NCI-H1048 (cell line): ENCODE data around the gene DSTN.

Experiments
- DNase-seq: peaks from one replicate; lab custom pipeline; 2025; lab: John Stamatoyannopoulos, UW

The DSTN gene

DNA sequence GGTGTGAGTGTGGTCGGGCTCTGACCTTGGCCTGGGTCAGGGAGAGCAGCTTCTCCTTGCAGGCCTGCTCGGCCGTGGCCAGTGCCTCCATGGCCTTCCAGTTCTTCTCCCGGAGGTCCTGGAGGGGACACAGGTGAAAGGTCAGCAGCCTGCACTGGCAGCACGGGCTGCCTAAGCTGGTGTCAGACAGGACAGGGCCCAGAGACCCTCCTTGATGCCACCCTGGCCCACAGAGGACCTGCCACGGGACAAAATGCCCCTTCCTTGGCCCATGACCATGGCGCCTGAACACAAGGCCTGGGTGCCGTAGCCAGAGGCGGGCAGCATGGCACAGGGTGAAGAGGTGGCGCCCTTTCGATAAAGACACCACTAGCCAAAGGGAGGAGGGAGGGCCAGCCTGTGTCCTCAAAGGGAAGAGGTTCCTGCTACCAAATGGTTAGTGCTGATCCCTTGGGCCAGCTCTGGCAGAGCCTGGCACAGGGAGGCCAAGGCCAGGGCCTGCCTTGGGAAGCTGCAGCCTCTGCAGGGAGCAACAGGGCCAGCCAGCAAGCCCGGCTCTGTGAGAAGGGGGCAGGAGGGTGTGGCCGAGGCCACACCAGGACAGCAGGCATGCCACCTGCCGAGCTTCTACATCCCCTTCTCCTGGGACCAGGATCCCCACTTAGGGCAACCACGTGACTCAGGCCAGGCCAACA, 54.8 kb downstream of the DSTN start:
- DNase-seq, result no peak

DNA sequence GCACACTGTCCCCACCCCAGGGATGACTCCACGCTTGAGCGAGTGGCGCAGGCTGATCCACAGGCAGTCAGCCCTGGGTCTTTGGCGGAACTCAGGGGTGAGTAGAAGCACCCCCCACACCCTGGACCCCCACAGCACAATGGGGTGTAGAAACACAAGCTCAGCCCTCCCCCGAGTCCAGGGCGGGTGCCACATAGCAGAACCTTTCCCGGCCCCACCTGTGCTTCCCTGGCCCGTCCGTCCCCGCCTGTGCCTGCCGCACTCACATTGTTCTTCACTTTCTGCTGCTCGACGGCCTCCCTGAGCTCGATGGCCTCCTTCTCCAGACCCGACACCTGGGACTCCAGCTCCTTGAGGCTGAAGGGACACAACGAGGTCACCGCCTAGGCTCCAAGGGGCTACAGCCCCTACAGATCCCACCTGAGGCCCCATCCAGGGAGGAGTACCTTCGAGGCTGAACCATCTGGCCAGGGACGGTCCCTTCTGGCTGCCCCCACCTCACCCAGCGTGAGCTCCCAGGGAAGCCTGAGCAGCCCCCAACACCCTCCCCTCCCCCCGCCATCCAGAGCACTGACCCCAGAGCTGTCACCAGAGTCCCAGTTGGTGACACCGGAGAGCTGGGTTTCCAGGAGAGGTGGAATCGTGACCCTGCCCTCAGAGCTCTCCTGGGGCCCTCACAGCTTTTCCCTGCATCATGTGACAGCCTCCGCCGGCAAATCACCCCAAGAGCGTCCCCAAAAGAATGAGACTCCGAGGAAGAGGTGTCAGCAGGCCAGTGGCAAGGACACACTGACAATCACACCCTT, 55.6 kb downstream of the DSTN start:
- DNase-seq, result no peak

DNA sequence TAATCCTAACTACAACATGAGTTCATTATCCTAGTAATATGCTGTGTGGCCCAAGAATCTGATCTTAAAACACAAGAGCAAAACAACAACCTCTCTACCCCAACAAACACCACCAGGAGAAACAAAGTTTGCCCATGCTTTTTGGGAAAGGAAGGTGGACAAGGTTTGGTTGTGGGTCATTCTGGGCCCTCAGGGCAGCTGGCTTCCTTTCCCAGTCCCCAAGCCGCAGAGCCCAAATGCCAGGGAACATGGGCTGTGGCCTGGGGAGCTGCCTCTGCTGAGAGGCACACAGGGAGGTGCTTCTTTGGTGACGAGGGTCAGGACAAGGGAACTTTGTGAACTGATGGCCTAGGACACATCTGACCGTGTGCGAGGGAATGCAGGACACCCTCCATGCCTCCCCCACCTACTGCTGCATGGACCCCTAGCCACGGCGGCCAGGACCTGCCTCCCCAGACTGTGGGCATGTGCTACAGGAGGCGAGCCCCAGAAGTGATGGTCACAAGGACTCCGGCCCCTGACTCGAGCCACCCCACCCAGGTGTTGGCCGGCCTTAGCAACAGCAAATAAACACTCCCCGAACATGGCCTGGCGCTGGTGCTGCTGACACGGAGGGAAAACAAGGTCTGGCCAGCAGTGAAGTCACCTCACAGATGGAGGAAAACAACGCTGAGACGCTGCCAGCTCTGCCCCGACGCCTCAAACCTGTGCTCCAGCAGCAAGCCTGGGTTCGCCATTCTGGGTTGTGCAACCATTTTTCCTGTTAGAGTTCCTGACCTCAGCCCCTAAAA, 56.5 kb downstream of the DSTN start:
- no peak for DNase-seq

DNA sequence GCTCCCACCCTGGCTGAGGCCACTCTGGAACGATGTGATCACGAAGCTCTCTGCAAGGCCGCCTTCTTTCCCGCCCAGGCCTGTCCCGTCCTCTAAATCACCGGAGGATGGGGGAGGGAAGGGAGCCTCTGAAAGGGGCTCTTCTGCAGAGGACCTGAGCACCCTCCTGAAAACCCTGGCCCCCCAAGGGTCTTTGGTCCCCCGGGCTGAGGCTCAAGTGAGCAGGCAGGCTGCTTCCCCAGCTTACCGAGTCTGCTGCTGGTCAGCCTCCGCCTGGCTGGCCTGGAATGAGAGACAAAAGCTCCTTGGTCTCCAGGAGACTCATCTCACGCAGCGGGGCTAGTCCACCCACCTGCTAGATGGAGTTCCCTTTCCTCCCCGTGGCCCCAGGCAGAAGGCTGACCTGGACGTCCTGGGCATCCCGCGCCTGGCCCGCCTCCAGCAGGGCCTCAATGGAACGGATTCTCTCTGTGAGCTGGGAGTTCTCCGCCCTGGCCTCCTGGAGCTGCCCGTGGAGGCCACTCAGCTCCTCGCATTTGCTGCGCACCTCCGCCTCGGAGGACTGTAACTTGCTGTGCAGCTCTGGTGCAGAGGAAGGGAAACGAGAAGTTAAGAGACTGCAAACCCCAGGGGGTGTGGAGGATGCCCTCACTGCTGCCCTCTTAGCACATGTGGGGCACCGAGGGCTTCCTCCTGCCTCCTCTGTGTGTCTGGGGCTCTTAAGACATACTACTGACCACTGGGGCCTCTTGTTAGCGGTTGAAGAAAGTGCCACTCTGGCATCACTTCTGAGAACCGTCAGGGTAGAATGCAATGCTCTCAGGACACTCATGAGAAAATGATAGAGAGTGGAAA, 57.5 kb downstream of the DSTN start:
- no peak for DNase-seq

DNA sequence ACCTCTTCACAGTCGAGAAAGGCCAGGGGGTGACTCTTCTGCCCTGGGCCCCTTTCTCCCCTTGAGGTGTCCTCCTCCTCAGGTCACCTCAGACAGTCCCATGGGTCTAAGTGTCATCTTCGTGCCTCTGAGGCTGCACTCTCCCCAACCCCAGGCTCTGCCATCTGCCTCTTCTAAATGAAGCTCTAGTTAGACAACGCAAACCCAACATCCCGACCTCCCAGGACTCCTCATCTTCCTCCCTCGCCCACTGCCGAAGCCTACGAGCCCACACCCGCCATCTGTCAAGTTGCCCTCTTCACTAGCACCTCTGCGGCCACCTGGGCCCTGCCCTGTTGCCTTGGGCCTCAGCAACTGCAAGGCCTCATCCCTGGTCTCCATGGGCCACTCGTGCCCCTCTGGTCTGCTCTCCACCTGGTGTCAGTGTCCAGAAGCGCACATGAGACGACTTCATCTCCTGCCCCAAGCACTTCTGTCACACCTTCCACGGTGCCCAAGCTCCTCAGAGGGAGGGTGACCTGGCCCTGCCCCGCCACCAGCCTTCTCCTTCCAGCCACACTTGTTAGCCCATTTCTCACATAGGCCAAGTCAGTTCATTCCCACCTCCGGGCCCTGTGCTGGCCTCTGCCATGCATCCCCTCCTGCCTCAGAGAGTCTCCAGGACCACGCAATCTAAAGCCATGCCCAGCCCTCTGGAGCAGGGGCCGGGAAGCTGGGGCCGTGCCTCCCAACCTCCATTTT, 58.4 kb downstream of the DSTN start:
- DNase-seq, result no peak

DNA sequence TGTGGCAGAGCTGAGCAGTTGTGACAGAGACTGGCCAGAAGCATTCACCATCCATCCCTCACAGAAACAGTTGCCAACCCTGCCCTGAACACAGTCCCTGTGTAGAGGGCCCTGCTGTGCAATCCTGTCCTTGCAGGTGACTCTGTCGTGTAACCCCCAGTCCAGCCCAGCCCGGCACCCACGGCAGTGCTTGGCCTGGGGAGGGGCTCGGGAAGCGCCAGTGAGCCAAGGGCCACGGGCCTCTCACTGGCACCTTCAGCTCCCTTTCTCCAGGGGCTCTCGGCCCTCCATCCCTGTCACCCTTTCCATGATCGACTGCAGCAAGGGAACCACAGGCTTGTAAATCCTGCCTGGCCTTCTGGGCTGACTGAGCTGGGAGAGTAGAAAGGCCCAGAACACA, 59.1 kb downstream of the DSTN start:
- DNase-seq, result no peak

DNA sequence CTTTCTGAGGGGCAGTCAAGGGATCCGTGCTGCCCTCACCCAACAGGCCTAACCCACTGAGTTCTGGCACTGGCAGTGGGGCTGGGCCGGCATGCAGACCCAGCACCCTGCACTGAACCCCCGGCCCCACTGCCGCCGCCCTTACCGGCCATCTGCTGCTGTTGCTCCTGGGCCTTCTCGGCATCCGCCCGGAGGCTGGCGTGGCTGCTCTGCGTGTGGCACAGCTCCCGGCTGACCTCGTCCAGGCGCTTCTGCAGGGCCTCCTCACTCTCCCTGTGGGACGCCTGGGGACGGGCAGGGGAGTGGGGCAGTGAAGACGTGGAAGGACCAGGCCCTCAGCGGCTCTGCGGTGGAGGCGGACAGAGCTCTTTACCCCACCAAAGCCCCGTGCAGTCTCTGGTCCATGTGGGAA, 59.8 kb downstream of the DSTN start:
- no peak for DNase-seq

DNA sequence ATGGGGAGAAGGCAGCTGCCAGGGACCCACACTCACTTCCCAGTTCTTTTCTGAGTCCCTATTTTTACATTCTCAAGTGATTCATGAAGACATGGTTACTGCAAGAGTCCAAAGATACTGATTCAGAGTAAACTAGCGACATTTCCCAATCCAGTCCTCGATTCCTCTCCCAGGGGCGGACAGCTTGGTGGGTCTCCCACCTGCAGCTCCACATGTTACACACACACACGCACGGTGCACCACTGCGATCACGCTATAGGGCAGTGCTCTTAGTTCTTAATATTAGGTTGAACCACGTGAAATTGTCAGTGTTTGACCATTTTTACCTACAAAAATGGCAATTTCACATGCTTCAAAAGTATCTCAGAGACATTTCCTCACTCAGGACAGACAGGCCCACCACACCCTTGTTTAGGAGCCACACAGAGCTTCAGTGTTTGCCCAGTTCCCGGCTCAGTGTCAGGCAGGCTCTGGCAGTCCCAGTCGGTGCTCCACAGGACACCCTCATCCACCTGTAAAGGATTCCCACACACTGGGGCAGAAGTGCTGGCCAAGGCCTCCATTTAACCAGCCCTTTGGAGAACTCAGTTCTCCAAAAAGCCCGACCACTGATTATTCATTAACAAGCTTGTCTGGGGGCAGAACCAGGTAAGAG, 60.4 kb downstream of the DSTN start:
- DNase-seq, result no peak

DNA sequence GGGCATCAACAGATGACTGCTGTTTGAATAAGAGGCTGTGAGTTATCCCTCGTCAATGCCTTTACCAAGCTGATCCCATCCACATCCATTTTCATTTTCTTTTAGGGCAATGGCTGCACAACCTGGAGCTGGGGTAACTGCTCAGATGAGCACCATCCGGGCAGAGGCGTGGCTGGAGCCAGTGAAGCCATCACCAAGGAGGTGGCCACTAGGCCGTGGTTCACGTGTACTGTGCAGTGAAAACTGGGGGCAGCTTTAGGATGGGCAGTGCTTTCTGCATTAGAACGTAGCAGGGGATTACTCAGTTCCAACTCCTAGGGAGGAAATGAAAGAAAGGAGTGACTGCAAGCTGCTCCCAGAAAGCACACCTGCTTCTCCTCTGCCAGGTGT, 60.9 kb downstream of the DSTN start:
- no peak for DNase-seq

DNA sequence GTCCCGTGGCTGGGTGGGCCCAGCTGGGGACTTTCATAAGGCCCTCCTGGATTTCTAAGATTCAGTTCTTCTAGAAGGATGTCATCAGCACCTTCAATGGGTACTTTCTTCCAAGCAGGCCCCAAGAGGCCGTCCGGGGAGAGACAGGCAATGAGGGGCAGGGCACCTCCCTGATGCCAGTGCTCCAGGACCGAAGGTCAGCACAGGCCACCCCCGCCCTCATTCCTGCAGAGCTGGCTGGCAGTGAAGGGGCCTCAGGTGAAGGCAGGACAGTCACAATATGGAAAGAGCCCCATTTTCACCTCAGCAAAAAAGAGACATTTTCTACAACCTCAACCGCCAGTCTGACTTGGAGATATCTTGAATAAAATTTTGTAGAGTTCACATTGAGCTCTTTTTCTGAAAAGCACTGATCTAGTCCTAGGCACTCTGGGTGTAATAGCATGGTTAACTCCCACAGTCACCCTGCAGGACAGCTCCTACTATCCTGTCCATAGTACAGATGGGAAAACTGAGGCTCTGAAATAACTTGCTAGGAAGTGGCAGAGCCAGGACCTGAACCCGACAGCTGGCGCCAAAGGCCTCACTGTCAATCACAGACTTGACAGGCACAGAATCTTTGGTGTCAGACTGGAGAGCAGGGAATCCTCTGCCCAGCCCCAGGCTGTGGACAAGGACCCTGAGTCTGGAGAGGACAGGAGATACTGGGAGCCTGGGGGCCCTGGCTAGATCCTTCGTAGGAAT, 61.9 kb downstream of the DSTN start:
- no peak for DNase-seq

DNA sequence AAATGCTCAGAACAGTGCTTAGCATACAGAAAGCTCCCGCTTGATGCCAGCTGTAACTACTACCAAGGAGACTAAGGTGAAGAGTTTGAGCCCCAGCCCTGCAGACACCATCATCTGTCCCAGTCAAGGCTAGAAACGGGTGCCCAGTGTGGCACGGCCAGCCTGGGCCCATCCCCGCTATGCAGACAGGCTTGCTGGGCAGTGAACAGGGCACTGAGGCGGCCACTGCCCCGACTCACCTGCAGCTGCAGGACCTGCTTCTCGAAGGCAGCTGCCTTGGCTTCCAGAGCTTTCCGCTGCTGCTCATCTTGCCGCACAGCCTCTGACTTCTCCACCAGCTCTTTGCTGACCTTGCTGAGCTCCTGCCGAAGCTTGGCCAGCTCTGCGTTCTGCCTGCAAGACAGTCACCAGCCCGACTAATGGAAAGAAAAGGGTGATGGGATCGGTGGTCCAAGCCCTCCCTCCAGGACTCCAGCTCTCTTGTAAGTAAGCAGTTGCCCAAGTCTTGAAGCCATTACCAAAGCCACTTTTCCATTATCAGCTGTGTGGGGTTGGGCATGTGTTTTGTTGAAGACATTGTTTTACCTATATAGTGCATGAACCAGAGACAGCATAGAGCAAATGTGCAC, 63.5 kb downstream of the DSTN start:
- DNase-seq, result no peak

DNA sequence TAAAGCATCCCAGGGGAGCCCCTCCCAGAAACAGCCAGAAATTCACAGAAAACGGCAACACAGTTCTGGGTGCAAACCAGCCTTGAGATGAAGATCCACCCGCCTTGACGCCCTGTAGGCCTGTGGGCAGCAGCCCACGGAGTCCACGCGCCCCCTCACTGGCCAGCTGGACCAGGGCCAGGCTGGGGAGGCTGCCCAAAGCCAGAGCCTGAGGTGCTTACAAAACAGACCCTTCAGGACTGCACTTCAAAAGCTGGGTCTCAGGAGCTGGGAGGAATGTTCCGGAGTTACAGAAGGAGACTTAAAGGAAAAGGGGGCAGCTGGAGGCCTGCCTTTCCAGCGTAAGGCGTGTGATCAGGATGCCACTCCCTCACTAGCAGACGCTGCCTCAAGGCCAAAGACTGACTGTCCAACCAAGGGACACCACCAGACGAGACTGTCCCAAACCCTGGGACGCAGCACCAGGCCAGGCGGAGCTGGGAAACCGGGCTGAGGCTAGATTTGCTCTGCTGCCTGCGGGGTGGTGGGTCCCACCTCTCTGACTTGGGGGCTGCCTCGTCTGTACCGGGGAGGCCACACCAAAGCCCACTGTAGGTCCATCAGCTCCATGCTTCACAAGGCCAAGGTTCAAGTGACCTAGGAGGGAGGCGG, 64.1 kb downstream of the DSTN start:
- no peak for DNase-seq

DNA sequence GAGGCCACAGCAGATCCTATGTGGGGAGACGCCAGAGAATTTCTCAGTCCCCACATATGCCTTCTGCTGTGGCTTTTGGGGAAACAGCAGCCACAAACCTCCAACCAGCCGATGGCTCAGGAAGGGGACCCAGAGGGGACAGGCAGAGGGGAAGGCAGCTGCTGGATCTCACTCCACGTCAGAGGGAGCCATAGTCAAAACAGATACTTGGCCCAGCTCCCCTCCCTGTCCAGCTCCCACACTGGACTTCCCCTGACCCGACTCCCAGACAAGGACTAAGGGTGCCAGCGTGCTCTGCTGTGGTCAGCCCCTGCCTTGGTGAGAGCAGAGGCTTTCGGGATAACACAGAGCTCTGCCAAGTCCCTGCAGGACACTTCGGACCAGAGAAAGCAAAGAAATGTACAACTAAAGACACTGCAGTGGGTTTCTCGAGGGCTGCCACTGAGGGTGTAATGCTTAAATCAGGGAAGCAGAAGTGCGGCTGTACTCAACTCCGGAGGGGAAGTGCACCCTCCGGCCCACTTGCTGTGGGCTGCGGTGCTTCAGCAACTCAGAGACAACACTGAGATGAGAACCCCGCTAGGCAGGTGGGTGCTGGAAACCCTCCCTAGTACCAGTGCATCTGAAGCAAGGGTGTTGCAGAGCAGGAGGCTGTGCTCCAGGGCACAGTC, 64.9 kb downstream of the DSTN start:
- DNase-seq, result no peak

DNA sequence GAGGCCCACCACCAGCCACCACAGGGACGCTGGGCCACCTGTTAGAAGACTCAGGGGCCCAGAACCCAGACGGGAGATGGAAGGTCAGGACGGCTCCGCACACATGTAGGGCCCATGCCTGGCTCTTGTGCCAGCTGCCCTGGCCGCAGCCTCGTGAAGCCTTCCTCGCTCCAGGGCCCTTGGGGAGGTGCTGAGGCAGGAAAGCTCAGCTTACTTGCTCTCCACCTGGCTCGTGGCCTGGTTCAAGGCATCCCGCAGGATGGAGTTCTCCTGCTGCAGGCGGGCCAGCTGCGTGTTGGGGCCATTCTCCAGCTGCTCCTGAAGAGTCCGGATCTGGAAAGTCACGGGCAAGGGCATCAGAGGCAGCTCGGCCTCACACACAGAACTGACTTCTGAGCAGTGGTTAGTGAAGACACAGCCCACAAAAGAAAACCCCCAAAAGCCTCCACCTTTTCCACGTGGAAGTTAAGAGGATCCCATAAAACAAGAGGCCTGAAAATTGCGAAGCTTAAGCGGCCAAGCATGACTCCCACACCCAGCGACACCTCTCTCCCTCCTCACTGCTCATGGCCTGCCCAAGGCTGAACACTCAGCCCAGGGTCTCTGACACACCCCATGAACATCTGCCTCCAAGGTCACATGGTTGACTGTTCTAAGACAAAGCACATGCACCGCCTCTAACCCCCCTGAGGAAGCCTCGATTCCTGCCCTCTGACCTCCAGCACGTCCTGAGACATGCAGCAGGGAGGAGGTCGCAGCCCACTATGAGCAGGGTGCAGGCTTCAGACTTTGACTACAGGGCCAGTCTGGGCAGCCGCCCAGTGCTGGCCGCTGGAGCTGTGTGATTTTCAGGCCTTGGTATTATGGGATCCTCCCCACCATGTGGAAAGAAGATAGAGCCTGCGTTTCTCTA, 65.7 kb downstream of the DSTN start:
- no peak for DNase-seq

DNA sequence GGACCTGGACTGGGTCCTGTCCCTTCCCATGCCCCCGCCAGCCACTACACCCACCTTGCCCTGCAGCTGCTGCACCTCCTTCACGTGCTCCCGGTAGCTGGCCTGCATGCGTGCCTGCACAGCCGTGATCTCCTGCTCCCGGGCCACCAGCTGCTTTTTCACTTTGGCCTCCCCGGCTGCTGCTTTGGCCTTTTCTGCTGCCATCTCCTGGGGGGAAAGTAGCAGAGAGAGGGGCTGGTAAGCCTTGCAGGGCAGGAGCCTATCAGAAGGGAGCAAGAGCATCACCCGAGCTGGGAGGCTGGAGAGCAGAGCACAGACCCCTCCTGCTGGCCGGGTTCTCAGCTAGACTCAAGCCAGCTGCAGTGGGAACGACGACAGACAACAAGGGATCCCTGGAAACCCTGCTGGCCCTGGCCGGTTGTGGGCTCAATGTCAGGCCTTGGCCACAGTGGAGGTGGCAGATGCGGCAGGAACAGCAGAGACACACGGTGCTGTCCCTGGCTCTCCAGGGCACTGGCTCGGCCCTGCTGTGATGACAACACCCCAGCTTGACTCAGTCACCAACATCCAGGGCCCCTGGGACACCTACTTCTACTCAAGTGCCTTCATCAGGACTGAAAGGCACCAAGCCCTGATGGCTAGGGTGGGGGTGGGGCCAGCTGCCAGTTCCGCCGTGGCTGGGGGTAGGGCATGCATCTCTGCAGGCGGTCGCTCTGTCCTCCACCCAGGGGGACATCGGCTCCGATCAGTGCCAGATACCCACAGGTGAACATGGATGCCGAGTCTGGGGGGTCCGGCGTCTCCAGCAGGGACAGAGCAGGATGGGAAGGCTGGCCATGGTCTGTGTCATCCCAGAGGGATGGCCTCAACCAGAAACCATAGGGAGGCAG, 66.9 kb downstream of the DSTN start:
- no peak for DNase-seq

DNA sequence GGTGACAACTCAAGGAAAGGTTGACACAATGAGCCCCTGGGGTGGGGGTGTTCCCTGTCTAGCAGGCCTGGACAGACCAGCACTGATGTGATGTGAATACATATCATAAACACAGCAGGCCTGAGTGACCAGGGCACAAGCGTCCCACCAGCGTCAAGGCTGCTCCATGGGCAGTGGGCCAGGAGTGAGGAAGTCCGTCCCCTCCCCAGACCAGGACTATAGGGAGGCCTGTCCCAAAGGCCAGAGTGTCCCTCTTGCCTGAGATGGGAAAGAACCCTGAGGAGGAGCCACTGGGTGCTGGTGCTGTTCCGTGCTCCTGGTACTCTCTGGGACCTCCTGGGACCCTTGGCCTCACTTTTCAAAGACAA, 67.5 kb downstream of the DSTN start:
- DNase-seq, result no peak
